ENCODE data around the gene PPP4R1.

The PPP4R1 gene

DNA sequence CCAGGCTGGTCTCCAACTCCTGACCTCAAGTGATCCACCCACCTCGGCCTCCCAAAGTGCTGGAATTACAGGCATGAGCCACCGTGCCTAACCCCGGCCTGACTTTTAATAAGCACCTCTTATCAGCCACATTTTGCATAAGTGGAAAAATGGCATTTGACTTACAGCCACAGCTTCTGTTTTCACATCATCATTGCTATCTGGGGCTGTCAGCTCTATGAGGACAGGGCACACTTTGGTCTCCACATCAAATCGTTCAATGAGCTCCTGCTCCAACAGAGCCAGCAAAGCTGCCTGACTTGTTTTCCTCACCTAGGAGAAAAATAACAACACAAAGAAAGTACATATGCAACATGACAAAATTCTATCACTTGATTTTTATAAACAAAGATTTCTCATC, 26.4 kb downstream of the PPP4R1 start:
- no peak for DNase-seq

DNA sequence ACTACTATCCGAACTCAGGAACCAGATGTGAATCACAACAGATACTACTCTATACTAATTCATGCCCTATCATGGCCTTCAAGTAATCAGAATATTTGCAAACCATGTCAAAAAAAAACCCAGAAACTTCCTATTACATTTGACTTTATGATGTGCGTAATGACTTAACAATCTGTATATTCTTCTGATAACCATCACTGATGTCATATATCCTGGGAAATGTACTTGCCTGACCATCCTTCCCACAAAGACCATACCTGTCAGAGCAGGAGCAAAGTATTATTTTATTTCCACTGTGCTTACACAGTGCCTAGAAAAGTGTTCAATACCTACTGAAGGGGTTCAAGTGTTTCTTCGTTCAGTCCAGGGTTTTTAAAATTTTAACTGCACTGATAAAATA, 27.5 kb downstream of the PPP4R1 start:
- no peak for DNase-seq

DNA sequence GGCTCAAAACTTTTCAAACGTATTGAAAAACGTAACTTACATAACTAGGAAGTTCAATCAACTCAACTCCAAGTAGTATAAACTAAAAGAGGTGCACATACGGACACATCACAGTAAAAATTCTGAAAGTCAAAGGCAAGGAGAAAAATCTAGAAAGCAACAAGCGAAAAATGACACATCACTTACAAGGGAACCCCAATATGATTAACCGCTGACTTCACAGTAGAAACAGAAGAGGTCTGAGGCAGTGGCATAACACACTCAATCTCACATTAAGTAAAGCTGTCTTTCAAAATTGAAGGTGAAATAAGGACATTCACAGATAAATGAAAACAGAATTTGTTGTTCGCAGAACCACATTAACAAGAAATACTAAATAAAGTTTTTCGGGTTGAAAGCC, 32.7 kb downstream of the PPP4R1 start:
- DNase-seq = no peak

DNA sequence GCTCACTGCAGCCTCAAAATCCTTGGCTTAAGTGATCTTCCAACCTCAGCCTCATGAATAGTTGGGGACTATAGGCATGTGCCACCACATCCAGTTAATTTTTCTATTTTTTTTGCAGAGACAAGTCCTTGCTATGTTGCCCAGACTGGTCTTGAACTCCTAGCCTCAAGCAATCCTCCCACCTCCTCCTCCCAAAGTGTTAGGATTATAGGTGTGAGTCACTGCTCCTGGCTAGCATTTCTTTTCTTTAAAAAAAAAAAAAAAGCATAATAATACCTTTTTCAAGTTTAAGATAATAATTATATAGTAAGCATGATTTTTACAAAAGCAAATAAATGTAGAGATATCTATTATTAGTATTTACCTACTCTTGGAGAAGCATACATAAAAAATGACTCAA, 36.1 kb downstream of the PPP4R1 start:
- no peak for DNase-seq

DNA sequence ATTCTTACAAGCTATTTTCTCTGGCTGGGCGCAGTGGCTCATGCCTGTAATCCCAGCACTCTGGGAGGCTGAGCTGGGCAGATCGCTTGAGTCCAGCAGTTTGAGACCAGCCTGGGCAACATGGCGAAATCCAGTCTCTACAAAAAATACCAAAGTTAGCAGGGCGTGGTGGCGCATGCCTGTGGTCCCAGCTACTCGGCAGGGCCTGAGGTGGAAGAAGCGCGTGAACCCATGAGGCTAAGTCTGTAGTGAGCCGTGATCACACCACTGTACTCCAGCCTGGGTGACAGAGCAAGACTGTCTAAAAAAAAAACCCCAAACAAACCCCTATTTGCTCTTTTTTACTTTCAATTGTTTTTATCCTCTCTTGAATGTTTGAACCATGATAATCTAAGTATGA, 37.0 kb downstream of the PPP4R1 start:
- no peak for DNase-seq

DNA sequence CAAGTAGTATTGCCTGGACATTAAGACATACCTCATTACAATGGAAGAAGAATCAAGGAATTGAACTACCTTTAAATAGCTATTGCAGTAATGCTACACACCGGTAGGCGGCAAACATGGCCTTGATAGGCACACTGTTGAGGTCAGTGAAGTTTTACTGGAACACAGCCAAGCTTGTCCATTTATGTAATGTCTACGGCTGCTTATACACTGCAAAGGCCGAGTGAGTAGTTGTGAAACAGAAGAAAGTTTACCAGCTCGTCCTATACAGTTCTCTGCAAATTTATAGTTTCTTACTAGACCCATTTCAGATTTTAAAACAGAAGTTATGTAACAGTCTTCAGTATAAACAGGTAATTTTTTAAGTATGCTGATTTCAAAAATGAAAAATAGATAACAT, 38.8 kb downstream of the PPP4R1 start:
- no peak for DNase-seq

DNA sequence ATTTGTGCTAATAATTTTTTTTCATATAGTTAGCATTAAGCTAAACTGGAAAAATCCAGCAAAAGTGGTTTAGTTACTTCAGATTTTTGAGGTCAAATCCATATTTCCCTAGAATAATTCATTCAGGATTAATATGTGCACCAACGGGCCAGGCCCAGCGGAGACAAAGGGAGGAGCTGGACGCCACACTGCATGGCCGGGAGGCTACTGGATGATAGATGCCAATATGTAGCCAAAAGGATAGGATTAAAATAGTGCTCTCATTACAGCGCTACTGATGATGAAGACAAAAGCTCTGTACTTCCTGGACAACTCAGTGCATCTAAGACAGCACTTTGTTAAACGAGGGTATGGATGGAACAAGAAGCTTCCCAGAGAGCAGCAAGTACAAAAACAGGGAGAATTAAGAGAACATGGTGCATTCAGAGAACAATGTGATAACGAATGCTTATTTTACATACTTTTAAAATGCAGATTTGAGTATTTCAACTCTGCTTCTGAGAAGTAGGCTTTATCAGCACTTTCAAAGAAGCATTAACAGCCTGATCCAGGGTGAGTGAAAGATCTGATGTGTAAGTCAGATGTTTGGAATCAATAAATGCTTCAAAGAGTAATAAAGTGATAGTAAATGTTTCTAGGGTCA, 39.8 kb downstream of the PPP4R1 start:
- DNase-seq = no peak

DNA sequence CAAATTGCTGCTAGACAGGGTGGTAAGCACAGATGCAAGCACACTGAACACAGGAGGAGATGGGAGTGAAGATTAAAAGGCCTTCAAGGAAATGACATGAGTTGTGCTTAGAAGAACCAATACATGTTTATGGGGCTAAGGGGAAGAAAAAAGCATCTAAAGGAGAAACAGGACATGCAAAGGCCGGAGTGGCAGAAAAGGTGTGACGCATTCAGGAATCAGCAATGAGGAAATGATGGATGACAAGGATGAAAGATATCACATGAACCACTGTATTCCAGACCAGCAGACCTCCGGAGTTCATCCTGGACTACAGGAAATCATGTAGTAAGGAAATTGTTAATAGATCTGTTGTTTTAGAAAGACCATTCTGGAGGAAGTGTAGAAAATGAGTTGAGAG, 42.8 kb downstream of the PPP4R1 start:
- DNase-seq = no peak

DNA sequence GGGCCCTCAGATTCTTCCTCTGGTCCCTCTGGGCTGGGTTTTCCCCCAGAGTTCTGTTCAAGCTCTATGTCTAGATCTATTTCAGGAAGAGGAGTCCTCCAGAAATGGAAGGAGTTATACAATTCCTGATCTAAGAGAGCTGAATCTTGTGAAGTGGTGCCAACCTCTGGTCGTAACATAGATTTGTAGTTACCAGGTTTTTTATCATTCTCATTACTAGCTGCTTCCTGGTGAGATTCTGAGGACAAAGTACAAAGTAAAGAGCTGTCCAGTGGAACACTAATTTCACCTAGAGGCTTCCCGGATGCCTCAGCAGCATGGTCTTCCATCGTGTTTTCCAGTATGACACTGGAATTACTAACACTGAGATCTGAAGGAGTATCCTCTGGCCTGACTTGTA, 44.1 kb downstream of the PPP4R1 start:
- no peak for DNase-seq

DNA sequence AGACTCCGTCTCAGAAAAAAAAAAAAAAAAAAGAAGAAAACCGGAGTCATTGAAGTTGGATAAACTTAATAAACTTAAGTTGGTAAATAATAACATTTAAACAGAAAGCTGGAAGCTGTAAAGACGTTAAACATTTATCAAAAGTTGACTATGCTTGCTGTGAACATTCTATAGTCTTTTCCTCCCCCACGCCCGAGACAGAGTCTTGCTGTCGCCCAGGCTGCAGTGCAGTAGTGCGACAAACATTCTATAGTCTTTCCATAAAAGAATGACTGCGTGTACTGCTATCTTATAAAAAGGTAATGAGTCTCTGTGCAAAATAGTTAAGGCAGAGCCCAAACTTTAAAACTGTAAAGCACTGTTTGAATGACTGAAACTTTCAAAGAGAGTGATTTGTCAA, 45.2 kb downstream of the PPP4R1 start:
- DNase-seq = no peak

DNA sequence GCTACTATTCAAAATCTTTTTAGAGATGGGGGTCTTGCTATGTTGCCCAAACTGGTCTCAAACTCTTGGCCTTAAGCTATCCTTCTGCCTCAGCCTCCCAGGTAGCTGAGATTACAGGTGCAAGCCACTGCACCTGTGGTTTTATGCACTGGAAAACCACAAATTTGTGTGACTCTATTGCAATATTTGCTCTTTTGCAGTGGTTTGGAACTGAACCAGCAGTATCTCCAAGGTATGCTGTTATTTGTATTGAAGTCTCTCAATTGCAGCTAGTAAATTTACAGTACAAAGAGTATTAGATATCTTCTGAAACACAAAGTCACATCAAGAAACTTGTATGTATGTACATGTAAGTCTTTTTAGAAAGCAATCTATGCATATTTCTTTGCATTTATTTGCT, 46.2 kb downstream of the PPP4R1 start:
- DNase-seq = no peak

DNA sequence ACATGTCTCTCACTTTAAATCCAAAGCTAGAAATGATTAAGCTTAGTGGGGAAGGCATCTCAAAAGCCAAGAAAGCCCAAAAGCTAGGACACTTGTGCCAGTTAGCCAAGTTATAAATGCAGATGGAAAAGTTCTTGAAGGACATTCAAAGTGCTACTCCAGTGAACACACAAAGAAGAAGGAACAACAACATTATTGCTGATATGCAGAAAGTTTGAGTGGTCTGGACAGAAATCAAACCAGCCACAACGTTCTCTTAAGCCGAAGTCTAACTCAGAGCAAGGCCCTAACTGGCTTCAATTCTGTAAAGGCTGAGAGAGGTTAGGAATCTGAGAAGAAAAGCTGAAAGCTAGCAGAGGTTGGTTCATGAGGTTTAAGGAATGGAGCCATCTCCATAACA, 49.0 kb downstream of the PPP4R1 start:
- DNase-seq = no peak

DNA sequence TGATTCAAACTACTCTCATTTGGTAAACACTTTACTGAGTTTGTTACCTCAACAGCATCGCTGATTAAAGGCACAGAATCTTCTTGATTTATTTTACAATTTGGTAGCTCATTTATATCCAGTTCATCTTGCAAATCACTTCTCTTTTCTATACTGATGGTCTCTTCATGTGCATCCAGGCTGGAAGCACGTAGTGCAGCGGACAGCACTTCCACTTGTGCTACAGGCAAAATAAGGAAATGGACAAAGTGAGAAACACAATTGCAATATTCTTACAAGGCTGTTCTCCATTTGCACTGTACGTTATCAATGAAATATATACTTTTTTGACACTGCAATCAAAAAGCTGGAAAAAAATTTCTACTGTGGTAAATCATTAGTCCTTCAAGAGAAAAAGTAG, 51.0 kb downstream of the PPP4R1 start:
- no peak for DNase-seq

DNA sequence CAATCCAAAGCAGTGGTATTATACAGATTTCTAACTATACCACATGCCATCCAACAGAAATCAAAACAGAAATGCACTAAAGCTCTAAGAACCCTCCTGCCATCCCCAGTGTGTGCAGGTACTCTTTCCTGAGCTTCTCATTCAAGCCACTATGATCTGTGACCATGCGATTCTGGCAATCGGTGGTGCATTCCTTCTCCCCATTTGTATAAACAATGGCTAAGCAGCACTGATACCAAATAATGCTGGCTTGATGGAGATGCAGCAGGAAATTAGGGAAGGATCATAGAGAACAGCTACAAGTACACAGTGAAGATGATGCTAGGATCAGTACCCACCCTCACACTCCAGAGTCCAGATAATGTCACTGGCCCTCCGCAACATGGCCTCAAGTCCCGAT, 51.8 kb downstream of the PPP4R1 start:
- DNase-seq = no peak

DNA sequence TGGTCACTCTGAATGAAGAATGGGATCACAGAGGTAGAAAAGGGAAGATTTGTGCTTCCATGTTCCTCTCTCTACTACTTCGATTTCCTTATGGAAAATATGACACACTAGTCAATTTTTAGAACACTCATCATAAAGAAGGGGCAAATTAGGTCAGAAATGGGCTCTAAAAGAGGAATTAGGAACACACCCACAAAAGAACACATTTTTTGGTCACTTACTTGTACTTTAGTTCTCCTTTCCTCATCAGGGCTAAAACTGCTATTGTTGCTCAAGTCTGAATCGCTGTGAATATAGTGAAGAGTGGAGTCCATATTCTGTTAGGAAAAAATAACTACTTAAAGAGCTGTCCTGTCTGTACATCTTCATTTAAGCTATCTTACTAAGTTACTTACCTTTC, 52.6 kb downstream of the PPP4R1 start:
- DNase-seq = no peak

DNA sequence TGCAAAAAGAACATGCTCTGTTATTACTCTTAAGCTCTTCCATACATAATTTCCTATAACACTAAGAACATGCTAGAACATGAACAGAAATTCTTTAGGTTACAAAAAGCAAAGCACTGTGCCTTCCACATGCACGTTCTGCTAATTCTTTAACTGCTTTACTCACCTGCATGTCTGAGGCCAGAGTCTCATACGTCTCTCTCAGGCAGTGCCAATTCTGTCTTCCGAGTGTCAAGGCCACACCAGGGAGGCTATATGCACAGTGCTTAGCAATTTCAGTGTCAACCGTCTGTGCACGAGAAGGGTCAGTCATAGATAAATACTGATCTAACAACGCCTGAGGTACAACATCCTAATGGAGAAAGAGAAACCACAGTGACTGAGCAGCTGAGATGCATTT, 55.1 kb downstream of the PPP4R1 start:
- DNase-seq = no peak

DNA sequence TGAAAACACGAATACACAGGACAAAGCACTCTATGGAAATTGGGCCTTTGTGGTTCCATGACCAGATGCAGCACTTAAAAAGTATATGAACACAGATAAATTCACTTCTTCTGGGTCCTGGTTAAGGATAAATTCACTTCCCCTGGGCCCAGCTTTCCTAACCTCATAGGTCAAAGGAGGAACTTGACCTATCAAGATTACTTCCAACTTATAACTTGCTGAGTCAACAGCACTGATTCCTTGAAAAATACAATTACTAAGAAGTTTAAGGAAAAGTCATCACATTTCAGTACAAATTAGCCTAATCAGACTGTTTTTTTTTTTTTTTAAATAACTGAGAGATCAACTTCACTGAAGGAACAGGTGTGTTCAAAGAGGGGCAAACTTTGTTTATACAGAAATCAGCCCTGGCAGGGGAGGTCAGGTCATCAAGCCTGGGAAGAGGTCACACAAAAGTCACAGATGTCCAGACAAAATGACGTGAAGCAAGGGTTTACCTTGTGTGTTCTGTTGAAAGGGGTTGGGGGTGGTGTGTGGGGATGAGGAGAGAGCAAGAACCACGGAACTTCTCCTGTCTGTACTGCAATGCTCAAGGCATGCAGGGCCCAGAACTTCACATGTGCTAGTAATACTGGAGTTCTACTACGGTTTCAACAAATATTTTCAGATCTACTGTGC, 55.8 kb downstream of the PPP4R1 start:
- DNase-seq = no peak

DNA sequence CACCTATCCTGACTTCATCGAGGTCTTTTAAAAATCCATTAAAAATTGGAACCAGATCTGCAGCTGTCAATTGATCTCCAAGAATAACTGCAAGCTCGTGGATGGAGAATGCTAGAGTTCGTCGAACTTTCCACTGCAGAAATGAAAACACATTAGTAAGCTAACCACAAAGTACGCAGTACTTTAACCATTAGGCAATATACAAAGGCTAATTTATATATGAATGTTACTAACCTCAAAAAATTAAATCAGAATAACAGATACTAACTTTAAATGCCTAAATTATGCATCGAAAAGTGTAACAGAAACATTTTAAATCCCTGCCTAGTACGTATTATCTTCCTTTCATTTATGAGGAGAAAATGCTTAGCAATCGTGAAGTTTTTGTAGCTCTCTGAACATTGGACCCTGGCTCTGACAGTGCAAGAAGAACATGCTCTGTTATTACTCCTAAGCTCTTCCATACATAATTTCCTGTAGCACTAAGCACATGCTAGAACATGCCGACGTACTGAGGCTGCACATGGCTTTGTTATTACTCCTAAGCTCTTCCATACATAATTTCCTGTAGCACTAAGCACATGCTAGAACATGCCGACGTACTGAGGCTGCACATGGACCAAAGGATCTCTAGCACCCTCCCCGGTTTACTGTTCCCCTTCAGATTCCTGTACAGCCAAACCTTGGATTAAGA, 57.0 kb downstream of the PPP4R1 start:
- no peak for DNase-seq

DNA sequence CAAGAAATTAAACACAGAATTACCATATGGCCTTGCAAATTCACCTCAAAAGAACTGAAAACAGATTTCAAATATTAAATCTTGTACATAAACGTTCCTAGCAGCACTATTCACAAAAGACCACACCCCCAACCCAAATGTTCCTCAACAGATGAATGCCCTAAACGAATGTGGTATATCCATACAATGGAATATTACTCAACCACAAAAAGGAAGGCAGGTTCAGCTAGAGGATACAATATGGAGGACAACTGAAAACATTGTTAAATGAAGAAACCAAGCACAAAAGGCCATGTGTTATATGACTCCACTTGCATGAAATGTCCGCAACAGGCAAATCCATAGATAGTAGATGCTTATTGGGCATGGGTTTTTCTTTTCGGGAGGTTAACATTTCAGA, 61.7 kb downstream of the PPP4R1 start:
- no peak for DNase-seq

DNA sequence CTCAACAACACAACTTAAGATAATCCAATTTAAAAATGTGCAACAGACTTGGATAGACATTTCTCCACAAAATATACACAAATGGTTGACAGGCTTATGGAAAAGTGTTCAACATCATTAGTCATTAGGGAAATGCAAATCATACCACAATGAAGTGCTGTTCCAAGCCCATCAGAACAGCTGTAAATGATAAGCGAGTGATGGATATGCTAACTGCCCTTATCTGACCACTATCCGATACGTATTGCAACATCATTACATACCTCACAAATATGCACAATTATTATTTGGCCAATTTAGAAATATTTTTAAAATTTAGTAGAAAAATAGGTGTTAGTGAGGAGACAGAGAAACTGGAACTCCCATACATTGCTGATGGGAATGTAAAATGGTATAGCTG, 62.2 kb downstream of the PPP4R1 start:
- DNase-seq = no peak

DNA sequence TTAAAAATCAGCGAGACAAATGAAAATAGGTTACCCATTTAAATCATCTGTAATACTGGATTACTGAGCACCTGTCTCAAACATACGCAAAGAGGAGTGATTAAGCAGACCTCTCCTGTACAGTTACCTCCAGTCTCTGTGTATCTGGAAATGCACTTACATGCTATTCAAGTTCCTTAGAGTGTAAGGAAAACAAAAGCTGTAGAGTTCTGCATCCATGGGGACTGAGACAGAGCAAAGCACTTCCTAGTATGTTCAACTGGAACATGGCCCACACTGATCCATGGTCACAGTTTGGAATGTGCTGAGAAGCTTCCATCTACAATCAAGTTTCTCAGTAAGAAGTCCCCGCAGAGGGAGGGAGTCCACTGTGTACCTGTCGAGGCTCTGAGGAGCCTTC, 63.9 kb downstream of the PPP4R1 start:
- no peak for DNase-seq

DNA sequence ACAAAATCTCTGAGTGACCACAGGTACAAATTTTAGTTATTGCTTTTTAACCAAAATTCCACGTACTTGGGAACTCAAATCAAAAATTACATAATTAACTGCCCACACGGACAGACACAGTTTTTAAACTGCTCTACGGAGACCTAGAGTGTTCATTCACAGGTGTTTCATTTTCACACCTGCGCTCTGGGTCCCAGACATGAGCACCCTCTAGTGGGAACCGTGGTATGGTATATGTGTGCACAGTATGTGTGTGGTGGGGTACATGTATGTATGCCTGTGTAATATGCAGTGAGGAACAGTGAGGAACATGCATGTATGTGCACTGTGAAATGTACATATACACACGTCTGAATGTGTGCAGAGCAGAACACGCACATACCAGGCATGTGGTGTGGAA, 65.0 kb downstream of the PPP4R1 start:
- DNase-seq = no peak

DNA sequence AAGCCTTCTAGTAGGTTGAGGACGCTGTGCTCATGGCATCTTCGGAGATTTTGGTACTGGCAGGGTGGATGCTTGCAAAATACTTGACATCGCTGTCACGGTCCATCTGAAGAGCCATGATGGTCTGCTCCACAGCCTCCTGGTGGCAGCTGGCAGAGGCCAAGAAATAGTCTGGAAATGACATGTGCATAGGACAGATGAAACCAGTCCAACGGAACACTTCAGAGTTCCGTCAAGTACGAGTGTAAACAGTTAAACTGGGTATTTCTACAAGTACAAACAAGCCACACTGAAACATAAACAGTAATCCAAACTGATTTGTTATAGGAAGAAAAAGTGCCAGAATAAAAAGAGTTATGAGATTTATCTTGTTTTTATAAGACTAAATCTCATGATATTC, 66.6 kb downstream of the PPP4R1 start:
- peak; percentile 88 for DNase-seq

DNA sequence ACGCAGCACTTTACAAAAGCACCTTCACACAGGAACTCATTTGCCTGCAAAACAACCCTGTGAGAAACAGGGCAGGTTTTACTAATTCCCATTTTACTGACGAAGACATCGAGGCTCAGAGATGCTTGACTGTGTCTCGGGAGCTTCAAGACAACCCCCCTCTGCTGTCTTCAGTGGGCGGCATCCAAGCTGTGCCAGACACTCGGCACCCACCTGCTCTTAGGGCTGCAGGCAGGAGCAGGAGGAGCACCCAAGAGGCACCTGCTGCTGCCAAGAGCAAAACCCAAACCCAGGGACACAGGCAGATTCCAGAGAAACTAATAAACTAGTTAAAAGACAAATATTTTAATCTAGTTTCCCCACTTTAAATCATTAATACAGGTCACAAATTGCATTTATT, 67.9 kb downstream of the PPP4R1 start:
- no peak for DNase-seq

DNA sequence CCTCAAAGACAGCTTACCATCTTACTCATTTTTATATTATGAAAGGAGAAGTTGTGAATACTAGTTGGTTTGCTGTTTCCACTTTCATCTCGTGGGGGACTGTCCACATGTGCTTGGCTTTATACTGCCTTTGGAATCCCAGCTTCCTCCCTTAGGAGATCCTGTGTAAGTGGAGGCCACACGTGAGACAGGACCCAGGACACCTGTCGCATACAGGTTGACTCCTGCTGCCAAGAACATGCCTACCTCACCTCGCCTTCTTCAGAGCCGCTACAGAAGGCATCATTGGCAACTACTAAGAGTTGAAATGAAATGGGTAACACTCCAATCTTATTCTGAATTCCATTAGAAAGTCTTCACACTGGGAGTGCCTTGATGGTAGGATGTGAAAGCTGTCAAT, 69.3 kb downstream of the PPP4R1 start:
- no peak for DNase-seq
